GM11168 (cell line): ENCODE results near the gene ARL6IP6.

ENCODE experiments used
- in situ Hi-C: fragments of 300-500 bp; cut with MboI; formaldehyde crosslinking; loops from one replicate; pipeline ENCODE4 v1.12.0; 2022; ENCODE audit warnings: low sequenced_read_pairs; ENCODE audit not compliant: unreplicated experiment

ARL6IP6 gene

GRCh38 chr2:152791979-152792378 is 73.6 kb downstream of the ARL6IP6 start:
- in situ Hi-C loops = no loop called here

- in situ Hi-C loops = no loop called here
Observed at GRCh38 chr2:152792974-152793373, 74.6 kb downstream of the ARL6IP6 start.

- in situ Hi-C loops = no loop called here
Observed at GRCh38 chr2:152796941-152797340, 78.5 kb downstream of the ARL6IP6 start.

GRCh38 chr2:152804687-152805408 is 86.4 kb downstream of the ARL6IP6 start:
- in situ Hi-C loops = no loop called here

- in situ Hi-C loops = no loop called here
Observed at GRCh38 chr2:152811916-152812315, 93.5 kb downstream of the ARL6IP6 start.
